ENCODE results near the gene SUGCT.

SUGCT gene

DNA sequence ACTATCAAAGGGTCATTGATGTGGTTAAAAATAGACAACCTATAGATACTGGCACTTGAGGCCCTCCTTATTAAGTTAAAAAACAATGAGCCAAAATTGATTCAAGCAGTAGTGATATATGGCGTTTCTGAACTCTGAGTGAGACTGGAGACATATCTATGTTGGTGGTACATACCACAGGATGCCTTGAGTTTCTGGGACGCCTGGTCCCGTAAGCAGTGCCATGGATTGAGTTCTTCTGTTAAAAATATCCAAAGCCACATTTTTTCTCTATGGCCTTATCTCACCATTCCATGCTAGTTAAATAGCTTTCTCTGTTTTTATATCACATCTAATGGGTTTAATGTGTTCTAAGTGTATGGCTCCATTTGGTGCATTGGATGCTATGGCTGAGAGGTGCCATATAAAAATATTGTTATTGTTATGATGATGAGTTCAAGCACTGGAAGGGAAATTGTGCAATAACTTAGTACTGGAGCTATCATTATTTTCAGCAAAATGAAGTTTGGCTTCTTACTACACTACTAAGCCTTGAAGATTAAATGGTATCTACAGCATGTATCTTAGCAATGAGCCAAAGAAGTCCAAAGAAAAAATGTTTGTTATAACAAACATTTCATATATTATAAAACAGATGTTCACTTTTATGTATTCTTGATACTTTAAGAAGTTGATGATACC lies 713.9 kb downstream of the SUGCT start:
- no peak for TF ChIP-seq EZH2phosphoT487 (IDR thresholded peaks at IDR 0.05; ENCODE audit: borderline replicate concordance)
- TF ChIP-seq, protein P1, sequence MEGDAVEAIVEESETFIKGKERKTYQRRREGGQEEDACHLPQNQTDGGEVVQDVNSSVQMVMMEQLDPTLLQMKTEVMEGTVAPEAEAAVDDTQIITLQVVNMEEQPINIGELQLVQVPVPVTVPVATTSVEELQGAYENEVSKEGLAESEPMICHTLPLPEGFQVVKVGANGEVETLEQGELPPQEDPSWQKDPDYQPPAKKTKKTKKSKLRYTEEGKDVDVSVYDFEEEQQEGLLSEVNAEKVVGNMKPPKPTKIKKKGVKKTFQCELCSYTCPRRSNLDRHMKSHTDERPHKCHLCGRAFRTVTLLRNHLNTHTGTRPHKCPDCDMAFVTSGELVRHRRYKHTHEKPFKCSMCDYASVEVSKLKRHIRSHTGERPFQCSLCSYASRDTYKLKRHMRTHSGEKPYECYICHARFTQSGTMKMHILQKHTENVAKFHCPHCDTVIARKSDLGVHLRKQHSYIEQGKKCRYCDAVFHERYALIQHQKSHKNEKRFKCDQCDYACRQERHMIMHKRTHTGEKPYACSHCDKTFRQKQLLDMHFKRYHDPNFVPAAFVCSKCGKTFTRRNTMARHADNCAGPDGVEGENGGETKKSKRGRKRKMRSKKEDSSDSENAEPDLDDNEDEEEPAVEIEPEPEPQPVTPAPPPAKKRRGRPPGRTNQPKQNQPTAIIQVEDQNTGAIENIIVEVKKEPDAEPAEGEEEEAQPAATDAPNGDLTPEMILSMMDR (conservative IDR thresholded peaks at IDR 0.05; ENCODE audit: low read length), result no peak
- Histone ChIP-seq H3K9ac (ENCODE audit: low read depth, low read length, poor library complexity, severe bottlenecking) (no peak overlapping the region), H2AFZ (ENCODE audit: low read length) (no peak overlapping the region), H3K9me2 (replicated peaks; ENCODE audit: low read depth, low read length) (no peaks in the 10 kb centered on the region; the same call in 1 of the 2 replicates), H3K36me3 (ENCODE audit: insufficient read depth, low read length) (no peaks in the 10 kb centered on the region), H3K27me3 (ENCODE audit: insufficient read depth, low read length, poor library complexity, severe bottlenecking) (no peaks in the 10 kb centered on the region), H4K20me1 (ENCODE audit: insufficient read depth, low read length, poor library complexity, severe bottlenecking) (no peaks in the 10 kb centered on the region), H3F3A (ENCODE audit: low read depth) (no peaks in the 10 kb centered on the region), H3K79me2 (ENCODE audit: insufficient read depth, low read length) (no peaks in the 10 kb centered on the region), H3K4me1 (ENCODE audit: insufficient read depth, low read length, poor library complexity, severe bottlenecking) (no peaks in the 10 kb centered on the region), H3K4me2 (ENCODE audit: low read depth, low read length, poor library complexity, severe bottlenecking) (no peak overlapping the region), H3K4me3 (ENCODE audit: low read length, poor library complexity, severe bottlenecking) (no peak overlapping the region), H3K9me3 (ENCODE audit: insufficient read depth, low read depth, low read length) (no peaks in the 10 kb centered on the region)

- Histone ChIP-seq H3F3A (ENCODE audit: low read depth) (no peaks in the 10 kb centered on the region), H3K36me3 (ENCODE audit: insufficient read depth, low read length) (no peaks in the 10 kb centered on the region), H2AFZ (ENCODE audit: low read length) (no peak overlapping the region), H3K9ac (ENCODE audit: low read depth, low read length, poor library complexity, severe bottlenecking) (no peak overlapping the region), H3K9me3 (ENCODE audit: insufficient read depth, low read depth, low read length) (no peaks in the 10 kb centered on the region), H3K4me1 (ENCODE audit: insufficient read depth, low read length, poor library complexity, severe bottlenecking) (no peaks in the 10 kb centered on the region), H4K20me1 (ENCODE audit: insufficient read depth, low read length, poor library complexity, severe bottlenecking) (no peaks in the 10 kb centered on the region), H3K9me2 (replicated peaks; ENCODE audit: low read depth, low read length) (no peaks in the 10 kb centered on the region; the same call in 1 of the 2 replicates), H3K79me2 (ENCODE audit: insufficient read depth, low read length) (no peaks in the 10 kb centered on the region), H3K27me3 (ENCODE audit: insufficient read depth, low read length, poor library complexity, severe bottlenecking) (no peaks in the 10 kb centered on the region), H3K4me3 (ENCODE audit: low read length, poor library complexity, severe bottlenecking) (no peak overlapping the region), H3K4me2 (ENCODE audit: low read depth, low read length, poor library complexity, severe bottlenecking) (no peak overlapping the region)
- TF ChIP-seq, protein P1 (conservative IDR thresholded peaks at IDR 0.05; ENCODE audit: low read length), result no peak
- TF ChIP-seq EZH2phosphoT487 (IDR thresholded peaks at IDR 0.05; ENCODE audit: borderline replicate concordance), result no peak
Observed at GRCh38 chr7:40850017-40850416, 715.2 kb downstream of the SUGCT start.

DNA sequence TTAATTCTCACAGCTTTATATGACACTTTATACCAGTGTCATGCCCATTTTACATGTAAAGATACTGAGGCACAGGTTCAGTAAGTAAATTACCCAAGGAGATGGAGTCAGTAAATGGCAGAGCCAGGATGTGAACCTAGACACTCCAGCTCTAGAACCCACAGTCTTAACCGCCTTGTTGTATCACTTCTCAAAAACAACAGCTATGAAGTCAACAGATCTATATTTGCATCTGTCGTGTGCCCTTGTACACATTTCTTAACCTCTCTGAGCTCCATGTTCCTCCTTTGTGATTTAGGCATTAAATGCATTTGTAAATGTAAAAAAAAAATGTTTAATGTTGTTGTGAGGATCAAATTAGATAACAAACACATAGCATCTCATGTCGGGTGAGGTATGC lies 716.2 kb downstream of the SUGCT start:
- no peaks in the 10 kb centered on the region for H4K20me1 ChIP-seq (ENCODE audit: insufficient read depth, low read length, poor library complexity, severe bottlenecking)
- no peak overlapping the region for H3K4me3 ChIP-seq (ENCODE audit: low read length, poor library complexity, severe bottlenecking)
- no peaks in the 10 kb centered on the region for H3K36me3 ChIP-seq (ENCODE audit: insufficient read depth, low read length)
- no peaks in the 10 kb centered on the region; the same call in 1 of the 2 replicates for H3K9me2 ChIP-seq (replicated peaks; ENCODE audit: low read depth, low read length)
- no peaks in the 10 kb centered on the region for H3K27me3 ChIP-seq (ENCODE audit: insufficient read depth, low read length, poor library complexity, severe bottlenecking)
- H2AFZ ChIP-seq (ENCODE audit: low read length), result no peak overlapping the region
- TF ChIP-seq EZH2phosphoT487 (IDR thresholded peaks at IDR 0.05; ENCODE audit: borderline replicate concordance), result no peak
- TF ChIP-seq, protein P1 (conservative IDR thresholded peaks at IDR 0.05; ENCODE audit: low read length), result no peak
- H3K9ac ChIP-seq (ENCODE audit: low read depth, low read length, poor library complexity, severe bottlenecking), result no peak overlapping the region
- H3F3A ChIP-seq (ENCODE audit: low read depth), result no peaks in the 10 kb centered on the region
- H3K4me1 ChIP-seq (ENCODE audit: insufficient read depth, low read length, poor library complexity, severe bottlenecking), result no peaks in the 10 kb centered on the region
- H3K4me2 ChIP-seq (ENCODE audit: low read depth, low read length, poor library complexity, severe bottlenecking), result no peak overlapping the region
- no peaks in the 10 kb centered on the region for H3K79me2 ChIP-seq (ENCODE audit: insufficient read depth, low read length)
- no peaks in the 10 kb centered on the region for H3K9me3 ChIP-seq (ENCODE audit: insufficient read depth, low read depth, low read length)
